ENCODE measurements around the gene F13A1.

- TF ChIP-seq, protein P1, sequence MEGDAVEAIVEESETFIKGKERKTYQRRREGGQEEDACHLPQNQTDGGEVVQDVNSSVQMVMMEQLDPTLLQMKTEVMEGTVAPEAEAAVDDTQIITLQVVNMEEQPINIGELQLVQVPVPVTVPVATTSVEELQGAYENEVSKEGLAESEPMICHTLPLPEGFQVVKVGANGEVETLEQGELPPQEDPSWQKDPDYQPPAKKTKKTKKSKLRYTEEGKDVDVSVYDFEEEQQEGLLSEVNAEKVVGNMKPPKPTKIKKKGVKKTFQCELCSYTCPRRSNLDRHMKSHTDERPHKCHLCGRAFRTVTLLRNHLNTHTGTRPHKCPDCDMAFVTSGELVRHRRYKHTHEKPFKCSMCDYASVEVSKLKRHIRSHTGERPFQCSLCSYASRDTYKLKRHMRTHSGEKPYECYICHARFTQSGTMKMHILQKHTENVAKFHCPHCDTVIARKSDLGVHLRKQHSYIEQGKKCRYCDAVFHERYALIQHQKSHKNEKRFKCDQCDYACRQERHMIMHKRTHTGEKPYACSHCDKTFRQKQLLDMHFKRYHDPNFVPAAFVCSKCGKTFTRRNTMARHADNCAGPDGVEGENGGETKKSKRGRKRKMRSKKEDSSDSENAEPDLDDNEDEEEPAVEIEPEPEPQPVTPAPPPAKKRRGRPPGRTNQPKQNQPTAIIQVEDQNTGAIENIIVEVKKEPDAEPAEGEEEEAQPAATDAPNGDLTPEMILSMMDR (IDR thresholded peaks at IDR 0.05; ENCODE audit: insufficient read depth, low read length): no peak
- no peak for TF ChIP-seq POLR2AphosphoS5 (IDR thresholded peaks at IDR 0.05; ENCODE audit: low read depth)
Observed at GRCh38 chr6:6176127-6176526, 144.3 kb downstream of the F13A1 start.
